Trophoblast cell (in vitro differentiated cells and primary cell): ENCODE measurements around the gene CNTRL.
A peak's percentile ranks its signal among the peaks of the same experiment; 100 is the strongest.

Source experiments
- DNase-seq, 2 donors: peaks; one replicate each; pipeline ENCODE4 v3.0.0-alpha.2; 2016
- H2AFZ ChIP-seq: 2 replicates; pipeline ENCODE4 v1.6.1; 2013; ENCODE audit warnings: low read length, moderate library complexity, mild to moderate bottlenecking; ENCODE audit not compliant: insufficient read depth, poor library complexity
- H2AK5ac ChIP-seq: 2 replicates; pipeline ENCODE4 v1.6.1; 2013; ENCODE audit warnings: mild to moderate bottlenecking, low read length
- H2BK120ac ChIP-seq: 2 replicates; pipeline ENCODE4 v1.6.1; 2013; ENCODE audit warnings: low read length, mild to moderate bottlenecking, moderate library complexity; ENCODE audit not compliant: insufficient read depth, poor library complexity
- H2BK12ac ChIP-seq: 2 replicates; pipeline ENCODE4 v1.6.1; 2013; ENCODE audit warnings: mild to moderate bottlenecking, low read length, moderate library complexity
- H2BK5ac ChIP-seq: 2 replicates; pipeline ENCODE4 v1.6.1; 2013; ENCODE audit warnings: low read length, low read depth, moderate library complexity, mild to moderate bottlenecking; ENCODE audit not compliant: poor library complexity
- H3K14ac ChIP-seq: 2 replicates; pipeline ENCODE4 v1.6.1; 2013; ENCODE audit warnings: mild to moderate bottlenecking, low read length
- H3K18ac ChIP-seq: 2 replicates; pipeline ENCODE4 v1.6.1; 2013; ENCODE audit warnings: mild to moderate bottlenecking, low read length
- H3K23ac ChIP-seq: 2 replicates; pipeline ENCODE4 v1.6.1; 2013; ENCODE audit warnings: low read length
- H3K27ac ChIP-seq: 2 replicates; pipeline ENCODE4 v1.5.1; 2013; ENCODE audit warnings: low read depth, mild to moderate bottlenecking, inconsistent platforms, low read length, moderate library complexity
- H3K27me3 ChIP-seq: 2 replicates; pipeline ENCODE4 v1.6.1; 2013; ENCODE audit warnings: inconsistent platforms, mild to moderate bottlenecking, low read length, moderate library complexity; ENCODE audit not compliant: insufficient read depth
- H3K36me3 ChIP-seq, 2 experiments: 1 replicate in 1 of 2; 2 replicates in 1 of 2; pipeline ENCODE4 v1.6.1; 2013; ENCODE audit warnings: low read length in 2 of 2, mild to moderate bottlenecking in 2 of 2, moderate library complexity in 1 of 2; ENCODE audit not compliant: insufficient read depth in 2 of 2, control insufficient read depth in 1 of 2
- H3K4ac ChIP-seq: 2 replicates; pipeline ENCODE4 v1.6.1; 2013; ENCODE audit warnings: low read depth, mild to moderate bottlenecking, low read length, moderate library complexity
- H3K4me1 ChIP-seq, 2 experiments: 1 replicate in 1 of 2; 2 replicates in 1 of 2; pipeline ENCODE4 v1.6.1; 2013; ENCODE audit warnings: low read length in 2 of 2, mild to moderate bottlenecking in 2 of 2, moderate library complexity in 1 of 2; ENCODE audit not compliant: insufficient read depth in 2 of 2, control insufficient read depth in 1 of 2
- H3K4me2 ChIP-seq: 2 replicates; pipeline ENCODE4 v1.6.1; 2013; ENCODE audit warnings: inconsistent platforms, mild to moderate bottlenecking, low read length, moderate library complexity
- H3K4me3 ChIP-seq: 2 replicates; pipeline ENCODE4 v1.5.1; 2013; ENCODE audit warnings: mild to moderate bottlenecking, low read depth, low read length, inconsistent platforms
- H3K79me1 ChIP-seq: one replicate; pipeline ENCODE4 v1.6.1; 2013; ENCODE audit warnings: low read length
- H3K79me2 ChIP-seq: 2 replicates; pipeline ENCODE4 v1.6.1; 2013; ENCODE audit warnings: low read length, mild to moderate bottlenecking; ENCODE audit not compliant: control insufficient read depth, insufficient read depth, poor library complexity
- H3K9ac ChIP-seq: 2 replicates; pipeline ENCODE4 v1.6.1; 2013; ENCODE audit warnings: mild to moderate bottlenecking, low read length
- H3K9me3 ChIP-seq: 2 replicates; pipeline ENCODE4 v1.6.1; 2013; ENCODE audit warnings: low read depth, mild to moderate bottlenecking, control low read depth, inconsistent platforms, low read length; ENCODE audit not compliant: insufficient read depth
- H4K12ac ChIP-seq: 2 replicates; pipeline ENCODE4 v1.6.1; 2013; ENCODE audit warnings: low read depth, mild to moderate bottlenecking, low read length, moderate library complexity
- H4K8ac ChIP-seq: 2 replicates; pipeline ENCODE4 v1.6.1; 2013; ENCODE audit warnings: low read depth, mild to moderate bottlenecking, low read length, moderate library complexity
- H4K91ac ChIP-seq: one replicate; pipeline ENCODE4 v1.6.1; 2013; ENCODE audit warnings: low read depth, mild to moderate bottlenecking, low read length, moderate library complexity
- WGBS: extraction: QIAGEN DNeasy Blood & Tissue Kit; methylation state at CpG from one replicate; pipeline ENCODE4 v1.1.7; 2013; ENCODE audit warnings: missing lambda C conversion rate; ENCODE audit not compliant: insufficient read length, insufficient coverage; ENCODE audit errors: extremely low coverage; 5-methylcytosine and 5-hydroxymethylcytosine counted together

Gene CNTRL

DNA sequence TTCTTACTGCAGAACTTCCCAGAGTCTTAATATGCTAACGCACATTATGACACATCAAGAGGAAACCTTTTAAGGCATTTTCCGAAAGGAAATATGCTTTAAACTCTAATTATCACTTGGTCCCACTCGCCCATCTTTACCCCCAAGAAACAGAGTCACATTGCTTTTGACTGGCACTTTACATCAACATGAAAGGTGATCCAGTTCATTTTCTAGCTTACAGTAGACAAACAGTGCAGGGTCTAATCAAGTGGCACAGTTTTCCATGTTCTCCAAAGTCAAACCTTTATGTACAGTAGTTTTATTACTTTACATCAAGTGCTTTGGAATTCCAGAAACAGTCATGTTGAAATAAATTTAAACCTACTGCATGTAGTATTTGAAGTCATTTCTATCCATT lies 114.9 kb downstream of the CNTRL start:
- Histone ChIP-seq H3K79me2 (peaks cover 4% of the 10 kb centered on the region), H3K27me3 (no peaks in the 10 kb centered on the region), H3K14ac (no peak overlapping the region), H2BK5ac (no peak overlapping the region), H3K36me3 (peaks cover 2 to 4% of the 10 kb centered on the region in 2 experiments), H4K91ac (no peak overlapping the region), H3K79me1 (no peaks in the 10 kb centered on the region), H3K18ac (no peak overlapping the region), H3K4me3 (no peak overlapping the region), H3K9ac (no peak overlapping the region), H3K27ac (no peak overlapping the region), H3K4me2 (no peak overlapping the region), H2AFZ (no peak overlapping the region), H3K9me3 (no peaks in the 10 kb centered on the region), H2BK12ac (no peak overlapping the region), H4K8ac (no peak overlapping the region), H3K23ac (no peak overlapping the region), H2BK120ac (no peak overlapping the region), H4K12ac (no peak overlapping the region), H3K4me1 (no peaks in the 10 kb centered on the region), H2AK5ac (no peak overlapping the region), H3K4ac (no peak overlapping the region)
- no CpG with 5 or more reads among the region's 3 CpGs for WGBS
- no peak for DNase-seq

DNA sequence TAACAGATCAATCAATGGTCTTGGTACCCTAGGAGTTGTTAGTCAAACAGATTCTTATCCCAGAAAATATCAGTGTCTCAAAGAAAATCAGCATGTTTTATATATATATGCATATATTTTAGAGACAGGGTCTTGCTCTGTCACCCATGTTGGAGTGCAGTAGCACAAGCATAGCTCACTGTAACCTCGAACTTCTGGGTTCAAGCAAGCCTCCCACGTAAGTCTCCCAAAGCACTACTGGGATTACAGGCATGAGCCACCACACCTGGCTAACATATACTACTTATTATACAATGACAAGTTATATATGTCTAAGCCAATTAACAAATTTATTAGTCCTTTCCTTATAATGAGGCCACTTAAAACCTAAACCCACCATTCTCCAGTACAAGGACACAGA lies 116.5 kb downstream of the CNTRL start:
- Histone ChIP-seq H3K4ac (no peak overlapping the region), H2BK120ac (no peak overlapping the region), H3K4me1 (no peaks in the 10 kb centered on the region), H3K9ac (no peak overlapping the region), H3K23ac (no peak overlapping the region), H3K27ac (no peak overlapping the region), H3K9me3 (no peaks in the 10 kb centered on the region), H4K91ac (no peak overlapping the region), H4K8ac (no peak overlapping the region), H2AK5ac (no peak overlapping the region), H3K36me3 (no peaks in the 10 kb centered on the region), H2BK5ac (no peak overlapping the region), H3K14ac (no peak overlapping the region), H3K4me2 (no peak overlapping the region), H3K18ac (no peak overlapping the region), H3K79me1 (no peaks in the 10 kb centered on the region), H3K4me3 (no peak overlapping the region), H4K12ac (no peak overlapping the region), H3K27me3 (no peaks in the 10 kb centered on the region), H2AFZ (no peak overlapping the region), H3K79me2 (peaks cover 2% of the 10 kb centered on the region), H2BK12ac (no peak overlapping the region)
- WGBS: no CpG with 5 or more reads among the region's 2 CpGs
- no peak for DNase-seq

DNA sequence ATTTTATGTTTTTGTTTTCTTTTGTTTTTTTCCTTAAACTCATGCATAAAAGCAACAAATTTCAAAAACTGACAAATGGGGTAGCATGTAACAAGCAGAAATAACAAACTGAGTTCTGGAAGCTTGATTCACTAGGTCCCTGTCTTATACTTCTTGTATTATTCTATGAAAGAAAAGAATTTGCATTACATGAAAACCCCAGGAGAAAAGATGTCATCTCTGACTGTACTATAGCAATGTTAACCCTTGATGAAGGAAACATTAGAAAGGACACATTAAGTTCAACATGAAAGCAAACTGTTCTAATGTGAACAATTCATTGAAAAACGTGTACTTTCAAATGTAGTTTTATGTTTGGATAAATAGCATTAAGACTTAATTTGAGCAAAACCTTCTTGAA lies 117.8 kb downstream of the CNTRL start:
- Histone ChIP-seq H3K9me3 (no peaks in the 10 kb centered on the region), H3K4me1 (no peaks in the 10 kb centered on the region), H4K91ac (no peak overlapping the region), H4K12ac (no peak overlapping the region), H3K27ac (no peak overlapping the region), H2AK5ac (no peak overlapping the region), H2BK12ac (no peak overlapping the region), H3K36me3 (no peaks in the 10 kb centered on the region), H3K4me3 (no peak overlapping the region), H4K8ac (no peak overlapping the region), H3K14ac (no peak overlapping the region), H2BK120ac (no peak overlapping the region), H3K9ac (no peak overlapping the region), H2AFZ (no peak overlapping the region), H2BK5ac (no peak overlapping the region), H3K79me1 (no peaks in the 10 kb centered on the region), H3K23ac (no peak overlapping the region), H3K18ac (no peak overlapping the region), H3K27me3 (no peaks in the 10 kb centered on the region), H3K4ac (no peak overlapping the region), H3K4me2 (no peak overlapping the region), H3K79me2 (peaks cover 4% of the 10 kb centered on the region)
- no peak for DNase-seq
- WGBS: no CpG with 5 or more reads among the region's 1 CpG

DNA sequence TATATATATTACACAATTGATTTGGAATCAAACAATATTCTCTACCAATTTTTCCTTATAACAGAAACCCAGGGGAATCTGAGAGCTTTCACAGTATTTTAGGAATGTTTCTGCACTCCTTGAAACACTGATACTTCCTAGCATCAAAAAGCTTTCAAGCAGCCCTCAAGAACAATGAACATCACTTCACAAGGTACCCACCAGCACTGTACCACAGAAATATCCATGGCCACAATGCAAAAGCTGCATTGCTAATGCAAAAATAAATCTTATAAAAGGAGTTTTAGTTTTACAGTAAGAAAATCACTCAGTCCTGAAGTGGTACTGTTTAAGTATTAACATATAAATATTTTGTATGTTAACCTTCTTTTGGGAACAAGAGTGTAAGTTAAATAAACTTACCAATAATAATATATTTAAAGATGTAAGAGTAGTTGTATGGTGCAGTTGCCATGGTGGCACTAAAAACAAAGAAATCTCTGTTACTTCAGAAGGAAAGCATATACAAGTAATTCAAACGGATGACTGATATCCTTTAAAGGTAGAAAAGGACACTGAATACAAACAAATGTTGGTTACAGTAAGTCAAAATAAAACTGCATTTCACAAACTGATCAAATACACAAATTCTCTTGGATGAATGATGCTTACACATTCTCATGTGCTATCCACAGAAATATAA lies 118.3 kb downstream of the CNTRL start:
- peaks cover 4% of the 10 kb centered on the region for H3K79me2 ChIP-seq
- no peak overlapping the region for H3K27ac ChIP-seq
- H3K14ac ChIP-seq: no peak overlapping the region
- H4K12ac ChIP-seq: no peak overlapping the region
- H3K4me1 ChIP-seq: no peaks in the 10 kb centered on the region
- no peaks in the 10 kb centered on the region for H3K9me3 ChIP-seq
- H3K27me3 ChIP-seq: no peaks in the 10 kb centered on the region
- no CpG with 5 or more reads among the region's 1 CpG for WGBS
- H3K18ac ChIP-seq: no peak overlapping the region
- H2AFZ ChIP-seq: no peak overlapping the region
- no peak overlapping the region for H4K91ac ChIP-seq
- H2BK5ac ChIP-seq: no peak overlapping the region
- no peak overlapping the region for H3K23ac ChIP-seq
- H3K79me1 ChIP-seq: no peaks in the 10 kb centered on the region
- no peak overlapping the region for H2BK120ac ChIP-seq
- H3K4me2 ChIP-seq: no peak overlapping the region
- no peak overlapping the region for H2AK5ac ChIP-seq
- DNase-seq: no peak
- no peak overlapping the region for H3K9ac ChIP-seq
- peak overlapping the region; percentile 89 for H3K4ac ChIP-seq
- no peak overlapping the region for H3K4me3 ChIP-seq
- H3K36me3 ChIP-seq: no peaks in the 10 kb centered on the region
- no peak overlapping the region for H2BK12ac ChIP-seq
- H4K8ac ChIP-seq: no peak overlapping the region
